Gastroesophageal sphincter (tissue), 4 donors: ENCODE results near the gene PPP5C. TPM values are rescaled to one million over a fixed set of nuclear protein-coding genes. Genes with fewer than 3 reads are reported as not detected.
"Not testable (repeated sequence)": the region's sequence is repeated elsewhere in the genome, so short reads cannot be mapped to it uniquely, and the experiment has no call there.

ENCODE experiments used
- ATAC-seq: fragments of 150-250 bp; one replicate; pipeline ENCODE4 v1.9.1; 2016; ENCODE audit warnings: mild to moderate bottlenecking, moderate library complexity
- H3K27ac ChIP-seq, 4 donors: fragments of 200-600 bp; sonication (generic) in 3 of 4; 1 replicate in 3 of 4; 2 replicates in 1 of 4; pipeline ENCODE4 v1.5.1; 2016 to 2019
- H3K27me3 ChIP-seq: fragments of 200-600 bp; sonication (generic); one replicate; pipeline ENCODE4 v1.5.1; 2019
- H3K36me3 ChIP-seq, 2 donors: fragments of 200-600 bp; sonication (generic); one replicate each; pipeline ENCODE4 v1.5.1; 2019; ENCODE audit warnings: control low read depth in 1 of 2
- H3K4me1 ChIP-seq, 3 donors: fragments of 200-600 bp; sonication (generic); 1 replicate in 2 of 3; 2 replicates in 1 of 3; pipeline ENCODE4 v1.5.1; 2016 to 2019; ENCODE audit warnings: control low read depth in 2 of 3
- H3K4me3 ChIP-seq, 2 donors: fragments of 200-600 bp; sonication (generic); one replicate each; pipeline ENCODE4 v1.5.1; 2019; ENCODE audit warnings: mild to moderate bottlenecking in 1 of 2, moderate library complexity in 1 of 2
- H3K9me3 ChIP-seq, 3 donors: fragments of 200-600 bp; sonication (generic); one replicate each; pipeline ENCODE4 v1.5.1; 2017 to 2019; ENCODE audit warnings: control low read depth in 2 of 3
- CTCF ChIP-seq, 4 experiments: fragments of 200-600 bp in 2 of 4; fragments of 450-650 bp in 2 of 4; sonication (generic) in 1 of 4; IDR thresholded peaks; one replicate each; pipeline ENCODE4 v1.5.1; 2017 to 2019; ENCODE audit warnings: antibody characterized with exemption in 4 of 4, mild to moderate bottlenecking in 2 of 4, moderate library complexity in 2 of 4
- EP300 ChIP-seq: sonication (generic); formaldehyde crosslinking; IDR thresholded peaks from one replicate; pipeline ENCODE4 v1.6.1; 2017; ENCODE audit warnings: antibody characterized with exemption, mild to moderate bottlenecking
- POLR2A ChIP-seq, 2 donors: fragments of 450-650 bp; IDR thresholded peaks; one replicate each; pipeline ENCODE4 v1.6.1; 2017; ENCODE audit warnings: antibody characterized with exemption in 2 of 2, mild to moderate bottlenecking in 2 of 2, moderate library complexity in 1 of 2
- POLR2AphosphoS5 ChIP-seq: sonication (generic); formaldehyde crosslinking; IDR thresholded peaks from one replicate; pipeline ENCODE4 v1.6.1; 2017; ENCODE audit warnings: antibody characterized with exemption
- WGBS, 2 donors: methylation state at CpG; one replicate each; pipeline ENCODE4 v1.1.5; 2018; ENCODE audit warnings: low coverage in 1 of 2; 5-methylcytosine and 5-hydroxymethylcytosine counted together
- total RNA-seq, 4 donors: library from RNA; depleted of rRNA; stranded (reverse); fragments of >200 nt; gene quantifications; one replicate each; pipeline ENCODE4 v1.1.0, GENCODE V29; 2016

PPP5C gene
- total RNA-seq, 4 donors from 2014 or later = 48.2 to 69.5 (median 50.7) TPM

- 40 to 61% methylated on average over 2 to 5 of the region's 11 CpGs for WGBS, 2 donors
- Histone ChIP-seq H3K4me3 (no peak overlapping the region), H3K36me3 (peaks cover 0 to 50% of the 10 kb centered on the region in 2 donors), H3K9me3 (no peaks in the 10 kb centered on the region), H3K4me1 (peaks cover 0 to 46% (median 16%) of the 10 kb centered on the region in 3 donors), H3K27ac (peak overlapping the region in 3 of 4 donors; percentile 72 to 81 (median 78)), H3K27me3 (no peaks in the 10 kb centered on the region)
- ATAC-seq = peak; percentile 13
- TF ChIP-seq POLR2AphosphoS5 (no peak), CTCF (IDR thresholded peaks at IDR 0.05) (peak in 2 of 4 experiments; percentile 8 to 34)
These were observed 26.1 kb downstream of the PPP5C start for GRCh38 chr19:46372901-46373490.

GRCh38 chr19:46373491-46374359 lies 26.8 kb downstream of the PPP5C start:
- H3K27ac ChIP-seq = peak overlapping the region in 3 of 4 donors; percentile 72 to 81 (median 78)
- H3K27me3 ChIP-seq = no peaks in the 10 kb centered on the region
- 35 to 57% methylated on average over 3 to 5 of the region's 17 CpGs for WGBS, 2 donors
- ATAC-seq = peak; percentile 68
- TF ChIP-seq POLR2AphosphoS5 = peak; percentile 68
- no peak for TF ChIP-seq EP300
- H3K9me3 ChIP-seq = no peaks in the 10 kb centered on the region
- H3K36me3 ChIP-seq = peaks cover 0 to 43% of the 10 kb centered on the region in 2 donors
- peaks cover 0 to 54% (median 21%) of the 10 kb centered on the region in 3 donors for H3K4me1 ChIP-seq
- H3K4me3 ChIP-seq = no peak overlapping the region

GRCh38 chr19:46374536-46375475 lies 27.9 kb downstream of the PPP5C start:
- TF ChIP-seq EP300 (no peak), POLR2AphosphoS5 (no peak), CTCF (IDR thresholded peaks at IDR 0.05) (no peak), POLR2A (IDR thresholded peaks at IDR 0.05) (no peak)
- Histone ChIP-seq H3K36me3 (peaks cover 0 to 49% of the 10 kb centered on the region in 2 donors), H3K4me1 (peaks cover 0 to 64% (median 26%) of the 10 kb centered on the region in 3 donors), H3K27ac (peak overlapping the region in 3 of 4 donors; percentile 72 to 81 (median 78)), H3K27me3 (no peaks in the 10 kb centered on the region), H3K4me3 (no peak overlapping the region), H3K9me3 (no peaks in the 10 kb centered on the region)
- WGBS, 2 donors = 83 to 85% methylated on average over 6 of the region's 21 CpGs
- ATAC-seq = no peak

- H3K4me3 ChIP-seq, H3K9me3 ChIP-seq, H3K27me3 ChIP-seq, ATAC-seq: not testable (repeated sequence)
- no CpG with 5 or more reads among the region's 22 CpGs for WGBS, 2 donors
- Histone ChIP-seq H3K4me1 (peaks cover 0 to 66% (median 26%) of the 10 kb centered on the region in 3 donors), H3K36me3 (peaks cover 0 to 53% of the 10 kb centered on the region in 2 donors), H3K27ac (peak overlapping the region in 1 of 4 donors; percentile 18)
These were observed 28.7 kb downstream of the PPP5C start for GRCh38 chr19:46375476-46376067.

- H3K9me3 ChIP-seq = no peaks in the 10 kb centered on the region
- ATAC-seq = no peak
- 94% methylated on average over 3 to 7 of the region's 20 CpGs for WGBS, 2 donors
- peak overlapping the region in 2 of 4 donors; percentile 31 to 59 for H3K27ac ChIP-seq
- H3K36me3 ChIP-seq = peaks cover 0 to 49% of the 10 kb centered on the region in 2 donors
- H3K4me1 ChIP-seq = peaks cover 0 to 63% (median 26%) of the 10 kb centered on the region in 3 donors
- TF ChIP-seq POLR2AphosphoS5 (no peak), EP300 (no peak), POLR2A (IDR thresholded peaks at IDR 0.05) (no peak), CTCF (IDR thresholded peaks at IDR 0.05) (no peak)
- no peaks in the 10 kb centered on the region for H3K27me3 ChIP-seq
- H3K4me3 ChIP-seq = no peak overlapping the region
These were observed 29.6 kb downstream of the PPP5C start for GRCh38 chr19:46376241-46377153.
